ENCODE results near the gene BCL2.
"Not testable (repeated sequence)": the region's sequence is repeated elsewhere in the genome, so short reads cannot be mapped to it uniquely, and the experiment has no call there.

The BCL2 gene

DNA sequence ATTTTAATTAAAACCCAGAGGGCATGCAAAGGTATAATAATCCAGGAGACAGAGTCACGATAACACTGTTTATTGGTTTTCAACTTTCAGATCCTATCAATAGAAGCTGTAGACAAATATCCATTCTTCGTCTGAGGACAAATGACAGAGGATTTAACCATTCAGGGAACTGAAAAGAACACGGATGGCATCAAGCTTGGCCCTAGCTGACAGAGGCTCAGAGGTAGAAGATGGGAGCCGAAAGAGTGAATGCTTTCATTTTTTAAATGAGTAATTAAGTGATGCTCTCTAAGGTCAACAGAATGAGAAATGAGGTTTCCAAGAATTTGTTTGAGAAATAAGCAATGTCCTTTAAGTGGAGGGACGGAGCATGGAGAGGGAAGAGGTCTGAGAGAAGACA lies 62.1 kb downstream of the BCL2 start:
- no peak for DNase-seq

DNA sequence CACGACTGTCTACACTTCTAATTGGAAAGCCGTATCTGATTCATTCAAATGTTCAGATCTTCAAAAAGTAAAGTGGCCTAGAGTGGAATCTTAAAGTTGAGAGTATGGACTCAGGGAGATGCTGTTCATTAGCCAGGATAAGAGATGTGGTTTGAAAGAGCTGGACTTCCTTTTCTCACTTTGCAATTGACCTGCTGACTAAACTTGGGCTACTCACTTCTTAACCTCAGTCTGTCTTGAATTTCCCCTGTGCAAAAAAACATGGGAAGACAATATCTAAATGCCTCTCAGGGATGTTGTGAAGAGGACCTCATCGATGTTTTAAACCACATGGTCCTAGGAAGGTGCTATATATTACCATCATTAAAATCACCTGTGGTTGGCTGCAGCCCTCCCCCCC lies 64.1 kb downstream of the BCL2 start:
- DNase-seq, result no peak

DNA sequence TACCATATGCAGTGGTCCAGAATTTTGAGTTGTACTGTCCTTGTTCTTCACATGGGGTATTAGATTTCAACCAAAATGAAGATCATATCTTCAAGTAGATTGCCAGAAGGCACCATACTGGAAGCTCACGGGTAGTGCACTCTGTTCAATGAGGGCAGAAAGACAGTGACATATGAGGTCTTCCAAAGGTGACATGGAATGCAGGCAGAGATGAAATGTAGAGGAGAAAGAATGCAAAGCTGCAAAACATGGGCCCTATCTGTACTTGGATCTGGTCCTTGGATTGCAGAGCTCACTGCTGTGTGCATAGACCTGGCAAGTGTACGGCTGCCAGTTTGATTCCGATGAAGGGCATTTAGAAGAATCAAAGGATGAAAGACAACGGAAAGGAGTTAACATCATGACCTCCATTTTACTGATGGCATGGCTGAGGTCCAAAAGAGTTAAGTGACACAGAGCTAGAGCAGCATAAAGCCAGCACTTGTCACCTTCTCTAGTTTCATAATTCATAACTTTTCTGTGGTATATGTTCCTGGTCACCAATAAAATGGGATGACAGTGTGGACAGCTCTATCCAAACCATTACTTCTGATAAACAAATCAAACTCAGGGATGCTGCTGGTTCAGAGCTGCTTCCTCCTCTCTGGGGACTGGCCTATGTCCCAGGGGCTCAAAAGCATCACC lies 64.7 kb downstream of the BCL2 start:
- no peak for DNase-seq

DNA sequence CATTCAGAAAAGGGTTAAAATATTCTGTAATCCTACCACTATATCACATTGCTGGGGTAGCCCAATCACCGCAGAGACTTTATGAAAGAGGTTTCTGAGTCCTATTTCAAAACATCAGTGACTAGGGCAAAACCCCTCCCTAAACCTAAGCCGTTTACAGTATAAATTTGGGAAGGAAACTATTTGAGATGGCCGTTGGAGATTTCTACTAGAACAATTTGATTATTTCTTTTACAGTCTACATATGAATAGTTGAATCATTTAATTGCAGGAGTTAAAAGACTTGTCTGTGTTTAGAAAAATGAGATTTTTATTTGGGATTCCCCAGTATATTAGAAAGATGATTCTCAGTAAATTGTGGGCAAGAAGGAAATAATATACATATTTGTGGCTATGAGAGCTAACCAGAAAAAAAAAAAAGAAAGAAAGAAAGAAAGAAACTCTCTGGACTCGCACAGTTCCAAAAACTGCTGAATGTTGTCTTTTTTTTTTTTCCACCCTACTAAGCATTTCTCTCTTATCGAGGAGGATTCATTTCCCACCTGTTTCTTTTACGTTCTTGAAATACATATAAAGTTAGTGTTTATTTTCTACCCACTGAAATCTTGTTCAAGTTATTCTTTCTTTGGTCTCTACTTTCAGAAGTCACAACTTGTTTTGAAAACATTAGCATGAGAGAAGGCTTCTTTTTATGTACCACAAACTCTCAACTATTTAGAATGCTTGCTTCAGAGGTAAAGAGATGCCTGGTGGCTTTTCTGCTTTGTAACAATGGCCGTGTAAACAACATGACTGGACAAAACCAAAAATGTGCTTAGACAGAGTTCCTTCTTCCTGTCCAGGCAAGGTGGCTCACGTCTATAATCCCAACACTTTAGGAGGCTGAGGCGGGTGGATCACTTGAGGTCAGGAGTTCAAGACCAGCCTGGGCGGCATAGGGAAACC lies 65.9 kb downstream of the BCL2 start:
- no peak for DNase-seq

DNA sequence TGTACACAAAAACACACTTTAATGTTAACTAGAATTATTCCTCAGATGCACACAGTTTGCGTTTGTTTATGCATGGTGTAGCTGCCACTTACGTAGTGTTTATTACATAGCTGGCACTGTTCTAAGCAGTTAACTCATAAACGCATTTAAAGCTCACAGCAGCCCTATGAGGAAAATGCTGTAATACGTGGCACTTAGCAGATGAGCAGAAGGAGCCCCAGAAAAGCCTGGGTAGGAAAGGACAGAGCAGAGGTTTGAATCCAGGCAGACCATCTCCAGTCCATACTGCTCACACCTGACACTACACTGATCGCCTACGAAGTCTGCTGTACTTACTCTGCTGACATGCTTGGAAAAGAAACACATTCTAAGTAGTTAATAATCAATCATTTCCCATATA lies 66.6 kb downstream of the BCL2 start:
- no peak for DNase-seq

DNA sequence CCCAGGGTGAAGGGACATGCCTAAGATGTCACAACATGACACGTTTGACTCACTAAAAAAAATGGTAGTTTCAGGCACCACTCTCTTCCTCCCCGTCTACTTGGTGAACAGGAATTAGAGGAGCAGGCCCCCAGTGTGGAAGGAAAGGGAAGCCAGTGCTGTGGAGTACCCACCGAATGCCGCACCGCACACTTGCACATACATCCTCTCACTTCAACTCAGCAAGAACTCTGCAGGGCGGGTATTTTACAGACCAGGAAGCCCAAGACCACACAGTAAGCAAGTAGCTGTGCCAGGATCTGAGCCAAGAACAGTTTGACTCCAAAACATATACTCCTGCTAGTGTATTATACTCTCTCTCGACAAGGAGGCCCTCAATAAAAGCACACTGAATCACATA lies 69.8 kb downstream of the BCL2 start:
- DNase-seq, result no peak

DNA sequence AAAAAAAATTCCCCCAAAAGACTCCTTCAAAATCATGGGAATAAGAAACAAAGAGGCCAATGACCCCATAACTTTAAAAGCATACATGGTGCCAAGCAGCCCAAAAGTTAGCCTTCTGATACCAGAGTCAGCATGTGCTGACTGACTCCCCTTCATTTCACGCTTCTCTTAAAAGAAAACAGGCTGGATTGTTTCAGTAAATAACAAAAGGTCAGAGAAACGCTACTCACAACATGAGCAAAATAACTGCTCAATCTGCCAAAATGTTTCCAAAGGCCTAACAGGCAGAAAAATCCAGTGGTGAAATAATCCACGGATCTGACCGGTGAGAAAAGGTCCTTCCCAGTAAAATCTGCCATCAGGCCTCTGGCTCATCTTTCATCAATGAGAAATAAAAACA lies 71.6 kb downstream of the BCL2 start:
- no peak for DNase-seq

DNA sequence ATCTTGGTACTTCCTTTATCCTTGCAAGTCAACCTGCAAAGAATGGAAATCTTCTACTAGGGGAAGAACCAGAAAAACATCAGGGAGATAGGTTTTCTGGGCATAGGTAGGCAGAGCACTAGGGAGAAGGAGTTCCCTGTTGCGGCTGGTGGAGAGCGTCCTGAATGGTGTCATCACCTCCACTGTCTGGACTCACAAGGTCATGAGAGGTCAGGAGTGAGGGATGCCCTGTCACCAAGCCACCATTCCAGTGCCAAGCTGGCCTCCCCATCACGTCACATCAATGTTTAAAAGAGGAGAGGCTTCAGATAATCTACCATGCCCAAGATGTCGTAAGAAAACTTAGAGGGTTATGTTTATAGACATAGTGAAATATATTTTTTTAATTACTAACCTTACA lies 72.1 kb downstream of the BCL2 start:
- no peak for DNase-seq

DNA sequence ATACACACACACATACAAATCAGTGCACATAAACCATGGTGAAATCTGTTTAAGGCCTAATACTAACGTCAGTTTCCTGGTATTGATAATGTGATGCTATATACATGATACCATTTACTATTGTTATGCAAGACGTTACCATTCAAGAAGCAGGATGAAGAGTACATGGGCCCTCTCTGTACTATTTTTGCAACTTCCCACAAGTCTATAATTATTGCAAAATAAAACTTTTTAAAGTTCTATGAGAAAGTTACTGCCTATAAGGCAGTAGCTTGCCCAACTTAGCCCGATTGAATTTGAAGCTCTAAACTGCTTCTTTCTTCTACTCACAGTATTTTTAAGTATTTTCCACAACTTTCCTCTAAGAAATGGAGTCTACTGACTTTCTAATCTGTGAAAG lies 74.0 kb downstream of the BCL2 start:
- no peak for DNase-seq

DNA sequence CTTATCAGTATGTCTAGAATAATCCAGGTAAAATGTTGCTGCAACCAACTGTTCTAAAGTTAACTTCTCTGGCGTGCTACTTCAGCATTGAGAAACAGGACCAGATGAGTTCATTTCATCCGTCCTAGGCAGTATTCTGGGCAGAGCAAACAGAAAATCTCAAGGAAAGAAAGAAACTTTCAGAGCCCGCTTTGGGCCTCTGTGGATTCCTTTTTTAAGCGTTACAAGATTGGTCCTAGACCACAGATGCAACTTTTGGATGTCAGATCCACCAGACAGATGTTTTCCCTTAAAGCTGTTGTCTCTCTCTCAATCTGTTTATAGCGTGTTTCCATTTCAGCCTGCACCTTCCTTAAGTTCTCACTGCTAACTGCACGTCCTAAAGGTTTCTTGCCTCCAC lies 75.0 kb downstream of the BCL2 start:
- no peak for DNase-seq

DNA sequence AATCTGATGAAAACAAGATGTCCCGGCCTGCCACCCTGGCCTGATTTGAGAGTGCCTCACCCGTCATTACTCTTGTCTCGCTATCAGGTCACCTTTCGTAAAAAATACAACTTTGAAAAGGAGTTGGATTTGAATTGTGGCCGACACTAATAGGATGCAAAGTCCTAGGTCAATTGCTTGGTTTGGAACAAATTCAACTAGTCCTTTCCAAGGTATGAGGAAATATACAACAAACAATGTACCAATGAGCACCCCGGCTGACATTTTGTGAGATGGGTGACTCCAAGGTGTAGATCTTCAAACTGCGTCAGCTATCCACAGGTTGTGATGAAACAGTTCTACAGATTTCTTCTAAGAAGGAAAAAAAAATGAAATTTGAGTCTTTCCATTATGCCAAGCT lies 77.8 kb downstream of the BCL2 start:
- no peak for DNase-seq

DNA sequence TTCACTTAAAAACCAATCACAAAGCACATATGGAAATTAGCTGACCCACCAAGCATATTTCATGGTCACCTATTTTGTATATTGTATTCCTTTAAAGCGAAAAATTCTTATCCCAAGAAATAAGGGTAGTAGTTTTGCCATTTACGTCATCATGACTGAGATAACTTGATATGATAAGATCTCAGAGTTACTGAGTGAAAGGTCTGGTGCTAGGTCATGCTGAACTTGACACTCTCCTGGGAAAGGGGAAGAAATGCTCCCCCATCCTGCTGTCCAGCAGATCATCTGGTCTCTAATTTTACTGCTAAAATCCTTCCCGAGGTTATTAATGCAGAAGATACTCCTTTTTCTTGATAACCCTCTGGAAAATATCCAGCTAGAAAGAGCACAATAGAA lies 78.3 kb downstream of the BCL2 start:
- no peak for DNase-seq

DNA sequence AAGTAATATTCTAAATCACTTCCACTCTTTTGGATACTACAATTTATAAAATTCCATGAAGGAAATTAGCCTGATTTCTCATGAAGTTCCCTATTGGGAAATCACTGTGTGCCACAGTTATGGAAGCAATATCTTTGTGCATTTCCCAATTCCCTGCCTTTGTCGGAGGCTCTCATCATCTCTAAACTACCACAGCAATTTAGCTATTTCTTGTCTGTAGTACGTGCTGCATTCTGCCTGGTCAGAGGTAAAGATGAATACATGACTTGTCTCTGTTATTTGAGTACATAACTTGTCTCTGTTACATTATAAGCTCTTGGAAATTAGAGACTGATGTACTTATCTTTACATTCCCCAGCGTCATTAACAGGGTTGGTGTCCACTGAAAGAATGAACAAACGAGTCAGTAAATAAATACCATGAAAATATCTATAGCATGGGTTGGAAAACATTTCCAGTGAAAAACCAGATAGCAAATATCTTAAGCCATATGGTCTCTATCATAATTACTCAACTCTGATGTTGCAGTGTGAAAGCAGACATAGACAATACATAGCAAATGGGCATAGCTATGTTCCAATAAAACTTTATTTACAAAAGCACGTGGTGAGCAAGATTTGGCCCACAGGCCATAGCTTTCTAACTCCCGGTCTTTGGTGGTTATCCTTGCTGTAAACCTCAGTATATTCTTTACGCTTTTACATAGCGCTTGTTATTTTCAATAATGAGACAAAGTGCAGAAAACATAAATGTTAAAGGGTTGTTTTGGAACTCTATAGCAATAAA lies 78.8 kb downstream of the BCL2 start:
- no peak for DNase-seq

DNA sequence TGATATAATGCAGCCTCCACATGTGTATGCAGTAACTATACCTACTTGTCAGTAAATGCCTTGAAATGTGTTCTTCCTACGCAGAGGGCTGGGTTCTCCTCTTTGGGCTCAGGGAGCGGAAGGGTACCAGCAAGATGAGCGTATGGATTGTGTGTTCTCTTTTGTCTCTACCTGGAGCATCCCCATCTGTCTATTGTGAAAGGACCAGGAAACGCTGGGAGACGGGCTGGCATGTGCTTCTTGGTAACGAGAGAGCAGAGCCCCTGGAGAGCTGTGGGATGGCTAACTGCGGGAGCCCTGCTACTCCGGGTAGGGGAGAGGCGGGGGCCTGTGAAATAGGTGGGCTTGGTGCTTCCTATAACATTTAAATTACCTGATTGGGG lies 80.9 kb downstream of the BCL2 start:
- no peak for DNase-seq

DNA sequence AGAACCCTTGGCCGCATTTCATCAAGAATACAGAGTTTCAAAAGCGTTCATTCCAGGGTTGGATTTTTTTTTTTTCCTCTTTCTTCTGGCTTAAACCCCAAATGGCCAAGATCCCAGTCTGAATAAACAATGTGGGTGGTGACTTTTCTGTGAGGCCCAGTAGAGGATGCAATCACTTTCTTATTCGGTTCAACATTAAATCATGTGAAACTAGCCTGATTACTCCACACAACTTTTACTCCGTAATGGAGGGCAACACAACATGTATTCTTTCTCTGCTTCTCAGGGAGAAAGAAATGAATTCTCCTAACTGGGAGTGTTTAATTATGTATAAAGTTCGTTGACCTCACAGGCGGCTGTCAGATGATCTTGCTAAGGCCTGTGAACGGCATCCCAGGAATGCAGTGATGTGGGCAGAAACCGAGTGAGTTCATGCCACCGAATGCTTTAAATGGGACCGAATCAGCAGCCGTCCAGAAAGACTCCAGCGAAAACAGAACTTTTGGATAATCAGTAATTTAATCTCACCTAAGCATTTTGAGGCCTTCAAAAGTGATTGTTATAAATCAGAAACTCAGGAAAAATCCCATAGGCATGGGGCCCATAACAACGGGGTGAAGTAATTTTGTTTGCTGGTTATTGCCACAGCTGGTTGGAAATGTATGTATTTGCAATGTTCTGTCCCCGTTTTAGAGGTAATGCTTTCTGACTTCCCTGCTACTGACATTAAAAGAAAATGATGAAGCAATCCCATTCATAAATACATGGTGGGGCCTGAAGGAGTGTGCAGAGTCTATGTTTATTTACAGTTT lies 81.5 kb downstream of the BCL2 start:
- no peak for DNase-seq

DNA sequence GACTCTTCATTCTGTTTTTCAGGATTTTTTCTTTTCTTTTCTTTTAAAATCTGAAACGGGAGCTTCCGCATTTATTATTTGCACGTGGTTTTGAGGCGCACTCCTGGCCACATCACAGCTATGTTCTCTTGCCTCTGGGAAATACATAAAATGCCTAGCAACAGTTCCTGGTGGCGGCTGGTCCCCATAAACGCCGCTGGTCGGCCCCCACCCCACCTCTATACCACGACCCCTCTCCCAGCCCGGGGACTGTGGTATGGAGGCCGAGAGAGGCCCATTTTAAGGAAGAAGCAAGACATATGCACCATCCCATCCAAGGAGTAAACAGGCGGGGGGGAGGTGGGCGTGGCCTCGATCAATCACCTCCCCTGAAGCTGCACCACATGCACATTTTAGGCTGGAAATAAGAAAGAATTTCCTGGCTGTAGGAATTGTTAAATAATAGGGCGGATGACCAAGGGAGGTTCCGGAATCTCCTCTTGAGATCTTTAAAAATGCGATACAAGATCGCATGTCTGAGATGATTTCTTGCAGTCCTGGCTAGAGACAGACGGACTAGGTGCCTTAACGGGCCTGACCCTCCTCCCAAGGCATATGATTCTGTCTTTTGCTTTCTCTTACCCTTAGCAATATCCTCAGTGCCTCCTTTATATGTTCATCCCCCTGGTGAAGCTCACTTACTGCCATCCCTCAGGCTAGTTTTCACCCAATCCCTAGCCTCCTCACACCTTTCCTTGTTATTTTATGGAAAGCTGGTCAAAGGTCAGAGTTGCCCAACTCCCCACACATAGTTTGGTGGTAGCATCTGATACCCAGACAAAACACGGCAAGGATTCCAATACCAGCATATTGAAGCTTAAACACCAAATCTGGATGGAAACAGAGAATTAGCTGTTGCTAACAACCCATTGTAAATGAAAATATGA lies 82.4 kb downstream of the BCL2 start:
- DNase-seq, result no peak

DNA sequence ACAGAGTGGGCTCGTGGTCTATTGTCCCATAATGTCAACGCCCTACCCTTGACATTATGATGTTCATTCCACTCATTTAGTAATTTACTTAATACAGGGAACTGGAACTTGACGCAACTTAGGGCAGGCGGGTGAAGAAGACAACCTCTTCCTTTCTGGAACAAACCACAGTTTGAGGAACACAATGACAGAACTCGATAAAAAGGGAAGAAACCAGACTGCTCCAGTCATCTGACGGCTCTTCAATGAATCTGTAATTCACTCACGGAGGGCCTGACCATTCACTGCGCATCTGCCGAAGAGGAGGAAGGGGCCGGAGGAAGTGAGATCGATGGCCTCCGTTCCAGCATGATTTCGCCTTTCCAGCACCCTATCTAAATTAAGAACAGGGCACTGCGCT lies 83.2 kb downstream of the BCL2 start:
- no peak for DNase-seq

DNA sequence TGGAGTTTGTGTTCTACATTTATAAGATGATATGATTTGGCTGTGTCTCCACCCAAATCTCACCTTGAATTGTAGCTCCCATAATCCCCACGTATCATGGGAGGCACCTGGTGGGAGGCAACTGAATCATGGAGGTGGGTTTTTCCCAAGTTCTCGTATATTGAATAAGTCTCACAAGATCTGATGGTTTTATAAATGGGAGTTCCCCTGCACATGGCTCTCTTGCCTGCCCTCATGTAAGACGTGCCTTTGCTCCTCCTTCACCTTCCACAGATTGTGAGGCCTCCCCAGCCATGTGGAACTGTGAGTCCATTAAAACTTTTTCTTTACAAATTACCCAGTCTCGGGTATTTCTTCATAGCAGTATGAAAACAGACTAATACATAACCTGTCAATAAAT lies 83.6 kb downstream of the BCL2 start:
- not testable (repeated sequence) for DNase-seq

DNA sequence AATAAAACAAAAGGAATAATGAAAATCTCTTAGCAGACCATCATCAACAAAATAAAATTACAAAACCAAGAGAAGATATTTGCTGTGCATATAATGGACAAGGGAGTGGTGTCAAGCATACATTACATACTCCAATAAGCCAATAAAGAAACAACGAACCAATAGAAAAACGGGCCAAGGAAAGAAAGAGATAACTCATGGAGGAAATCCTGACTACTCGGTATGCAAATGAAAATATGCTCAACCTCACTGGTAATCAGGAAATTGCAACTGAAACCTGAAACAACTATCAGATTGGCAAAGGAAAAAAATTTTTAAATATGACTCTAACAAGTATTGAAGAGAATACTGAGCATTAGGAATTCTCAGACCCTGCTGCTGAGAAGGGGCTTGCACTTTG lies 84.7 kb downstream of the BCL2 start:
- no peak for DNase-seq

DNA sequence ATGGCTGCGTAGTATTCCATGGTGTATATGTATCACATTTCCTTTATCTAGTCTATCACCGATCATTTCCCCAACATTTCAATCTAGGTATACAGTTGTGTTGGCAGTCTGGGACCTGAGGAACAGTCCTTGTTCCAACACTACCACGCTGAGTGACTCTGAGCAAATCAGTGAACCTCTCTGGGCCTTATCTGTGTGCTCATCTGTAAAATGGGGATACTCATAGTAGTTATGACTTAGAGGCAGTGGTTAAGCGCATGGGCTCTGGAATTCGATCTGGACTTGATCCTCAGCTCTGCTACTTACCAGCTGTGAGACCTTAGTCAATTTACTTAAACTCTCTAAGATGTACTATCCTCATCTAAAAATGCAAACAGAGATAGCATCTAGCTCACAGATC lies 85.1 kb downstream of the BCL2 start:
- no peak for DNase-seq

DNA sequence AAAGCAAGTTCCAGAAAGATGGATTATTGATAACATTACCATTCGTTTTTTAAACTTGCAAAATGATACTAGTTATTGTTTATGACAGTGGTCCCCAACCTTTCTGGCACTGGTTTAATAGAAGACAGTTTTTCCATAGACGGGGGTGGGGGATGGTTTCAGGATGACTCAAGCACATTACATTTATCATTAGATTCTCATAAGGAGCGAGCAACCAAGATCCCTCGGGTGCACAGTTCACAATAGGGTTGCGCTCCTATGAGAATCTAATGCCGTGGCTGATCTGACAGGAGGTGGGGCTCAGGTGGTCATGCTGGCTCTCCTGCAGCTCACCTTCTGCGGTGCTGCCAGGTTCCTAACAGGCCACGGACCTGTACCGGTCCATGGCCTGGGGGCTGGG lies 86.2 kb downstream of the BCL2 start:
- peak; percentile 41 for DNase-seq

DNA sequence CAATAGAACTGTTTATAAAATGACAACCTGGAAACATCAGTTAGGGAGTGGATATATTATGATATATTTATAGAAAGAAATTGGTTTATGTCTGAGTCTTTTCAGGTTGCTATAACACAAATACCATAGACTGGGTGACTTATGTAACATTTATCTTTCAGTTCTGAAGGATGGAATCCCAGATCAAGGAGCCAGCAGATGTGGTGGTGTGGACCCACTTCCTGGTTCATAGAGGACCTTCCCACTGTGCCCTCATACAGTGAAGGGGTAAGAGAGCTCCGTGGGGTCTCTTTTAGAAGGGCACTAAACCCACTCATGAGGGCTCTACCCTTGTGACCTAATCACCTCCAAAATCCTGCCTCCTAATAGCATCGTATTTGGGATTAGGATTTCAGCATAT lies 86.7 kb downstream of the BCL2 start:
- no peak for DNase-seq

Measured in stimulated activated naive CD4-positive, alpha-beta T cell treated with Interleukin-2 at 50 U/mL for 16 hours (primary cell).